Naive thymus-derived CD8-positive, alpha-beta T cell (primary cell): ENCODE measurements around the gene CASS4. TPM values are rescaled to one million over a fixed set of nuclear protein-coding genes. Genes with fewer than 3 reads are reported as not detected.
A peak's percentile ranks its signal among the peaks of the same experiment; 100 is the strongest.

Source experiments
- ATAC-seq, 2 donors: fragments of 150-1000 bp; cut with Tn5 transposase in 1 of 2; sonication (Bioruptor Pico), chemical (Tn5 transposase) in 1 of 2; 1 replicate in 1 of 2; 2 replicates in 1 of 2; pipeline ENCODE4 v1.10.0; 2021; ENCODE audit warnings: mild to moderate bottlenecking in 2 of 2, moderate library complexity in 2 of 2
- POLR2A ChIA-PET: fragments of 350-600 bp; sonication (Branson Sonifier 250); formaldehyde crosslinking; loops from one replicate; lab custom pipeline; 2021; ENCODE audit warnings: antibody characterized with exemption; lab: Charles Lee
- DNase-seq, 10 donors: peaks; one replicate each; pipeline versions ENCODE4 v3.0.0 to v3.0.0-alpha.2; 2020 to 2022
- H3K27ac Mint-ChIP-seq, 10 donors: one replicate each; pipeline ENCODE4 v1.8.0; 2020 to 2022; ENCODE audit warnings: mild to moderate bottlenecking in 10 of 10, mixed read lengths in 10 of 10, moderate library complexity in 4 of 10, inconsistent platforms in 1 of 10
- H3K27me3 Mint-ChIP-seq, 5 donors: one replicate each; pipeline ENCODE4 v1.8.0; 2021 to 2022; ENCODE audit warnings: mixed read lengths in 5 of 5
- H3K36me3 Mint-ChIP-seq, 3 donors: one replicate each; pipeline ENCODE4 v1.8.0; 2020 to 2022; ENCODE audit warnings: mixed read lengths in 3 of 3, mild to moderate bottlenecking in 2 of 3, inconsistent platforms in 1 of 3
- H3K4me1 Mint-ChIP-seq, 4 donors: one replicate each; pipeline ENCODE4 v1.8.0; 2021 to 2022; ENCODE audit warnings: mixed read lengths in 4 of 4
- H3K4me3 Mint-ChIP-seq, 10 donors: one replicate each; pipeline ENCODE4 v1.8.0; 2020 to 2022; ENCODE audit warnings: mild to moderate bottlenecking in 10 of 10, mixed read lengths in 10 of 10, moderate library complexity in 6 of 10, inconsistent platforms in 1 of 10
- H3K9me3 Mint-ChIP-seq, 9 donors: one replicate each; pipeline ENCODE4 v1.8.0; 2020 to 2022; ENCODE audit warnings: mixed read lengths in 9 of 9, mild to moderate bottlenecking in 3 of 9, inconsistent platforms in 1 of 9, moderate library complexity in 1 of 9
- polyA plus RNA-seq, 3 donors: library from polyadenylated mRNA; unstranded; fragments of 300-500 nt; fragmentation: Illumina TruSeq; gene quantifications; one replicate each; pipeline ENCODE4 v1.2.3, GENCODE V29; 2021
- total RNA-seq, 8 experiments: library from RNA in 2 of 8; stranded (reverse) in 2 of 8; gene quantifications; one replicate each; pipeline ENCODE4 v1.2.3 and lab custom pipeline; 2021 to 2026

The CASS4 gene
- total and polyA plus RNA-seq, 5 experiments from 2014 or later: 5.5 to 12.9 (median 11.2) TPM

GRCh38 chr20:56414842-56415765 is 3.0 kb downstream of the CASS4 start:
- Mint-ChIP-seq H3K4me3 (peak overlapping the region; percentile 65 to 94 (median 91)), H3K9me3 (no peaks in the 10 kb centered on the region), H3K27me3 (no peaks in the 10 kb centered on the region), H3K36me3 (peaks cover 0 to 4% (median 4%) of the 10 kb centered on the region in 3 donors), H3K27ac (peak overlapping the region; percentile 90 to 99 (median 97)), H3K4me1 (peaks cover 46 to 89% (median 83%) of the 10 kb centered on the region in 4 donors)
- ATAC-seq (peak in 1 of 2 donors; percentile 35), DNase-seq (peak in 6 of 10 donors; percentile 26 to 73 (median 49))
- POLR2A ChIA-PET: interaction anchor here (0.7 to 2.2 kb wide), 7 partner anchors 9 to 1204 kb away, joined by 3 to 8 read pairs (median 3); partner anchors contain the start of genes AURKA and RTF2

- H3K27me3 Mint-ChIP-seq: no peaks in the 10 kb centered on the region
- POLR2A ChIA-PET: interaction anchor here (0.5 to 3.3 kb wide), 10 partner anchors 11 to 93 kb away, joined by 3 to 20 read pairs (median 5); partner anchors contain the start of genes AURKA, CSTF1 and RTF2
- ATAC-seq (no peak), DNase-seq (no peak)
- H3K36me3 Mint-ChIP-seq: peaks cover 0 to 7% (median 4%) of the 10 kb centered on the region in 3 donors
- peak overlapping the region; percentile 68 to 89 (median 84) for H3K4me3 Mint-ChIP-seq
- H3K27ac Mint-ChIP-seq: peak overlapping the region; percentile 94 to 99 (median 98)
- H3K9me3 Mint-ChIP-seq: no peaks in the 10 kb centered on the region
- peaks cover 53 to 92% (median 86%) of the 10 kb centered on the region in 4 donors for H3K4me1 Mint-ChIP-seq
These were observed 5.3 kb downstream of the CASS4 start for GRCh38 chr20:56417402-56417801.

GRCh38 chr20:56417911-56418310 is 5.9 kb downstream of the CASS4 start:
- H3K27ac Mint-ChIP-seq: peak overlapping the region; percentile 94 to 99 (median 98)
- POLR2A ChIA-PET: interaction anchor here (0.5 to 3.3 kb wide), 11 partner anchors 11 to 92 kb away, joined by 3 to 20 read pairs (median 5); partner anchors contain the start of genes AURKA, CSTF1 and RTF2
- ATAC-seq (no peak), DNase-seq (no peak)
- peaks cover 0 to 7% (median 4%) of the 10 kb centered on the region in 3 donors for H3K36me3 Mint-ChIP-seq
- H3K4me1 Mint-ChIP-seq: peaks cover 52 to 92% (median 86%) of the 10 kb centered on the region in 4 donors
- H3K4me3 Mint-ChIP-seq: peak overlapping the region; percentile 68 to 89 (median 84)
- no peaks in the 10 kb centered on the region for H3K27me3 Mint-ChIP-seq
- no peaks in the 10 kb centered on the region for H3K9me3 Mint-ChIP-seq

- peak in 6 of 10 donors; percentile 39 to 78 (median 50) for DNase-seq
- H3K4me3 Mint-ChIP-seq: peak overlapping the region; percentile 68 to 89 (median 84)
- H3K9me3 Mint-ChIP-seq: no peaks in the 10 kb centered on the region
- H3K4me1 Mint-ChIP-seq: peaks cover 52 to 91% (median 85%) of the 10 kb centered on the region in 4 donors
- POLR2A ChIA-PET: interaction anchor here (1.0 to 3.3 kb wide), 10 partner anchors 11 to 92 kb away, joined by 3 to 20 read pairs (median 5); partner anchors contain the start of genes AURKA, CSTF1 and RTF2
- ATAC-seq: peak; percentile 71 to 74
- H3K36me3 Mint-ChIP-seq: peaks cover 0 to 7% (median 4%) of the 10 kb centered on the region in 3 donors
- H3K27me3 Mint-ChIP-seq: no peaks in the 10 kb centered on the region
- H3K27ac Mint-ChIP-seq: peak overlapping the region; percentile 94 to 99 (median 98)
These were observed 6.4 kb downstream of the CASS4 start for GRCh38 chr20:56418385-56418861.

GRCh38 chr20:56420028-56420427 is 8.0 kb downstream of the CASS4 start:
- H3K27ac Mint-ChIP-seq: peak overlapping the region; percentile 94 to 99 (median 98)
- POLR2A ChIA-PET: interaction anchor here (0.6 to 4.0 kb wide), 5 partner anchors 8 to 38 kb away, joined by 7 to 34 read pairs (median 16); partner anchors contain the start of genes AURKA, CASS4 and CSTF1

GRCh38 chr20:56420940-56421688 is 9.1 kb downstream of the CASS4 start:
- POLR2A ChIA-PET: interaction anchor here (0.6 to 4.0 kb wide), 5 partner anchors 8 to 310 kb away, joined by 4 to 34 read pairs (median 7); partner anchors contain the start of genes AURKA, CASS4 and CSTF1
- DNase-seq: peak in 1 of 10 donors; percentile 17
- Mint-ChIP-seq H3K9me3 (no peaks in the 10 kb centered on the region), H3K4me3 (peak overlapping the region; percentile 46 to 77 (median 66)), H3K4me1 (peaks cover 46 to 85% (median 70%) of the 10 kb centered on the region in 4 donors), H3K36me3 (peaks cover 0 to 10% (median 0%) of the 10 kb centered on the region in 3 donors), H3K27me3 (no peaks in the 10 kb centered on the region), H3K27ac (peak overlapping the region; percentile 92 to 99 (median 98))
- no peak for ATAC-seq

More at GRCh38 chr20:56420028-56420427, 8.0 kb downstream of the CASS4 start:
- ATAC-seq (no peak), DNase-seq (no peak)
- H3K4me3 Mint-ChIP-seq: peak overlapping the region in 1 of 10 donors; percentile 14
- H3K9me3 Mint-ChIP-seq: no peaks in the 10 kb centered on the region
- H3K27me3 Mint-ChIP-seq: no peaks in the 10 kb centered on the region
- peaks cover 44 to 86% (median 74%) of the 10 kb centered on the region in 4 donors for H3K4me1 Mint-ChIP-seq
- H3K36me3 Mint-ChIP-seq: peaks cover 0 to 10% (median 0%) of the 10 kb centered on the region in 3 donors

GRCh38 chr20:56422076-56422823 is 10.2 kb downstream of the CASS4 start:
- DNase-seq (no peak), ATAC-seq (no peak)
- no peaks in the 10 kb centered on the region for H3K9me3 Mint-ChIP-seq
- H3K27me3 Mint-ChIP-seq: no peaks in the 10 kb centered on the region
- peaks cover 0 to 12% (median 0%) of the 10 kb centered on the region in 3 donors for H3K36me3 Mint-ChIP-seq
- peak overlapping the region; percentile 86 to 99 (median 96) for H3K27ac Mint-ChIP-seq
- H3K4me3 Mint-ChIP-seq: peak overlapping the region in 9 of 10 donors; percentile 37 to 75 (median 67)
- POLR2A ChIA-PET: interaction anchor here (0.7 to 4.0 kb wide), 6 partner anchors 10 to 39 kb away, joined by 3 to 34 read pairs (median 7); partner anchors contain the start of genes AURKA, CASS4 and CSTF1
- peaks cover 39 to 79% (median 61%) of the 10 kb centered on the region in 4 donors for H3K4me1 Mint-ChIP-seq

GRCh38 chr20:56422824-56423189 is 10.7 kb downstream of the CASS4 start:
- H3K4me1 Mint-ChIP-seq: peaks cover 34 to 79% (median 61%) of the 10 kb centered on the region in 4 donors
- ATAC-seq (no peak), DNase-seq (no peak)
- H3K27ac Mint-ChIP-seq: peak overlapping the region; percentile 56 to 99 (median 96)
- peaks cover 0 to 17% (median 0%) of the 10 kb centered on the region in 3 donors for H3K36me3 Mint-ChIP-seq
- POLR2A ChIA-PET: interaction anchor here (1.7 to 4.0 kb wide), 4 partner anchors 11 to 30 kb away, joined by 3 to 34 read pairs (median 7); partner anchors contain the start of genes AURKA, CASS4 and CSTF1
- H3K27me3 Mint-ChIP-seq: no peaks in the 10 kb centered on the region
- peak overlapping the region in 8 of 10 donors; percentile 57 to 75 (median 68) for H3K4me3 Mint-ChIP-seq
- H3K9me3 Mint-ChIP-seq: no peaks in the 10 kb centered on the region

GRCh38 chr20:56423211-56423610 is 11.2 kb downstream of the CASS4 start:
- ATAC-seq (no peak), DNase-seq (no peak)
- POLR2A ChIA-PET: interaction anchor here (1.7 to 4.0 kb wide), 3 partner anchors 11 to 19 kb away, joined by 3 to 34 read pairs (median 8); partner anchors contain the start of gene CASS4
- peaks cover 32 to 79% (median 61%) of the 10 kb centered on the region in 4 donors for H3K4me1 Mint-ChIP-seq
- peak overlapping the region in 2 of 10 donors; percentile 33 to 62 for H3K4me3 Mint-ChIP-seq
- H3K9me3 Mint-ChIP-seq: no peaks in the 10 kb centered on the region
- peaks cover 0 to 19% (median 0%) of the 10 kb centered on the region in 3 donors for H3K36me3 Mint-ChIP-seq
- peak overlapping the region in 9 of 10 donors; percentile 24 to 99 (median 95) for H3K27ac Mint-ChIP-seq
- no peaks in the 10 kb centered on the region for H3K27me3 Mint-ChIP-seq

- POLR2A ChIA-PET: interaction anchor here (3.0 to 4.0 kb wide), 2 partner anchors 12 to 19 kb away, joined by 8 to 34 read pairs; partner anchors contain the start of gene CASS4
- peaks cover 0 to 18% (median 0%) of the 10 kb centered on the region in 3 donors for H3K36me3 Mint-ChIP-seq
- H3K4me3 Mint-ChIP-seq: no peak overlapping the region
- H3K4me1 Mint-ChIP-seq: peaks cover 31 to 81% (median 61%) of the 10 kb centered on the region in 4 donors
- H3K27me3 Mint-ChIP-seq: no peaks in the 10 kb centered on the region
- H3K9me3 Mint-ChIP-seq: no peaks in the 10 kb centered on the region
- peak overlapping the region in 5 of 10 donors; percentile 28 to 97 (median 50) for H3K27ac Mint-ChIP-seq
- ATAC-seq (no peak), DNase-seq (no peak)
These were observed 11.8 kb downstream of the CASS4 start for GRCh38 chr20:56423886-56424285.
